GM23248 (cell line): Measurements from ENCODE around the gene TPI1.
"Not testable (repeated sequence)": the region's sequence is repeated elsewhere in the genome, so short reads cannot be mapped to it uniquely, and the experiment has no call there.

Experiments
- EZH2 ChIP-seq: fragments of 200-600 bp; sonication (generic); IDR thresholded peaks from 2 replicates; pipeline ENCODE4 v1.6.1; 2018; ENCODE audit warnings: antibody characterized with exemption, mild to moderate bottlenecking; ENCODE audit not compliant: insufficient read depth, poor library complexity, severe bottlenecking
- EZH2phosphoT487 ChIP-seq: fragments of 200-600 bp; sonication (generic); IDR thresholded peaks from 2 replicates; pipeline ENCODE4 v1.6.1; 2018; ENCODE audit warnings: antibody characterized with exemption, moderate library complexity, mild to moderate bottlenecking, low read depth; ENCODE audit not compliant: insufficient read depth

DNA sequence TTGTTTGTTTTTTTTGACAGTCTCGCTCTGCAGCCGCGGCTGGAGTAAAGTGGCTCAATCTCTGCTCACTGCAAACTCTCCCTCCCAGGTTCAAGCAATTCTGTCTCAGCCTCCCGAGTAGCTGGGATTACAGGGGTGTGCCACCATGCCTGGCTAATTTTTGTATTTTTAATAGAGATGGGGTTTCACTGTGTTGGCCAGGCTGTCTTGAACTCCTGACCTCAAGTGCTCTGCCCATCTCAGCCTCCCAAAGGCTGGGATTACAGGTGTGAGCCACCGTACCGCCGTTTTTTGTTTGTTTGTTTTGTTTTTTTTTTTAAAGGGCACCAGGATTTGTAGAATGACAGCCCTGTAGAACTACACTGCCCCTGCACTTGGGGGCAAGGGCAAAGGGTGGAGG, 21.5 kb downstream of the TPI1 start:
- TF ChIP-seq EZH2, EZH2phosphoT487: not testable (repeated sequence)
